ENCODE data around the gene VIPR1.

The VIPR1 gene

DNA sequence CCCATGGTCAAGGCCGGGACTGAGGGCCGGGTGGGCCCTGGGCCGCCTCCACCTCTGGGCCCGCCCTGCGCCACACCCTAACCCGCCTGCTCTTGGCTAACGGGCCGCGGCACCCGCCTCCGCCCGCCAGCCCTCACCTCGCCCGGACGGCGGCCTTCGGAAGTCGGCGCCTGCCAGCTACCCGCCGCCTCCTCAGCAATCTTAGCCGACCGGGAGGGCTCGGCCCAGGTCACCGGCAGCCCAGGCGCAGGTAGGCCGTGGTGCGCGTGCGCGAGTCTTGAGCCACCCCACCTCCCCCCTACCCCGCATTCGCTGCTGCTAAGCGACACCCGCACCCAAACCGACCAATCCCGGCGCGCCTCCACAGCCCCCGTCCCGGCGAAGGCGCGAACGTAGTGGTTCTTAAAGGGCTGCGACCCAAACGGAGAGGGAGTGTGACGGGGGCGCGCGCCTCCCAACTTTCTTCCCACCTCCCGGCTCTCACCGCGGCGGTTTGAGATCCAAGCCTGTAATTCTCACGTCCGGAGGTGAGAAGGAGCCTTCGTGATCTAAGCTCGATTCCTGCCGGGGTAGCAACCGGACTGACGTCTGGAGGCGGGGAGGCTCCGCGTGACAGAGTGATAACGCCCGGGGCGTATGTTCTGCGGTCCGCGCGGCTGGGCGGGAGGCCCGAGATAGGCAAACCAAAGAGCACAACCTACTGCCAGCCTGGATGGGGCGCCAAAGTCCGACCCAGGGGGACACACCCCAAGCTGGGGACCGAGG is 79.4 kb downstream of the VIPR1 start, which contains the start of gene SEC22C:
SEC22C (minus strand) TSS at position 259 of the 765 bp plus-strand sequence. CDS start 12,921 bp downstream, outside the sequence.
- peak; percentile 96 for DNase-seq

DNA sequence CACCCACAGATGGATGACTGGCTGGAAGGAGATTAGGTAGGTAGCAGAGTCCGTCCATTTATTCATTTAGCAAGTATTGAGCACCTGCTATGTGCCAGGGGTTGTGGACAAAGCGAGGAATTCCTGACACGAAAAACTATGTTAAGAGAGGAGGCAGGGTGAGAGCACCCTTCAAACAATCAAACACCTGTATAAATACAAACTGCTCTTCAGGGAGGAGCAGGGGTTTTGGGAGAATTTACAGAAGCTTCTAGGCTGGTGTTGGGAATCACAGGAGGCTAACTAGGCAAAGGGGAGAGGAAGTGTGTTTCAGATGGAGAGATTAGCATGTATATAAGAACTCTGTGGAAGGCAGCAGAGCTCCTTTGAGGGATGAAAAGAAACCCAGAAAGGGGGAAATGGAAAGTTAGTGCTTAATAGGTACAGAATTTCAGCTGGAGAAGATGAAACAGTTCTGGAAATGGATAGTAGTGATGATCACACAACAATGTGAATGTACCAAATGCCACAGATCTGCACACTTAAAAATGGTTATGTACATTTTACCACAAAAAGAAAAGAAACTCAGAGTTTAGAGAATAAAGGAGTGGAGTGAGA is 80.1 kb downstream of the VIPR1 start:
- no peak for DNase-seq

Measured in stimulated activated CD4-positive, alpha-beta T cell treated with anti-CD3 and anti-CD28 coated beads, Interleukin-4, amount 100 ng/mL, for 1 hour (primary cell).